Measurements from ENCODE around the gene PTPN14. TPM values are rescaled to one million over a fixed set of nuclear protein-coding genes. Genes with fewer than 3 reads are reported as not detected.

PTPN14 gene
- total RNA-seq, 1 experiment from 2014 or later = 37.5 TPM

DNA sequence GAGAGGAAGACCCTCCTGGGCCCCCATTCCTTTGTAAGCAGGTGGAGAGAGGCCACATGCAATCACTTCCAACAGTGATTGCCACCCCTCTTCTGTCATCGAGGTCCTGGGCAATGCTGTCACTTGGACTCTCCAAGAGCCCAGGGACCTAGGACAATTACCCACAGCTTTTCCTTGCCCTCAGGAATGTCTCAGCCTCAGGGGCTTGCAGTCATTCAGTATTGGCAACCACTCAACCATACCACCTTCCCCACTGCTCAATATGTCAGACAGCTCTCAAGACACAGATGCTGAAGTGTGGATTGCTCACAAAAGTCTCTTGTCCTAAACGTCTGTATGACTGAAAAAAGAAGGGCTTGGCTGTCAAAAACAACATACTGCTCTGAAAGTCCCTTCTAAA lies 87.8 kb downstream of the PTPN14 start:
- BruUV-seq (replicated peaks) = no TSS peak
- Histone ChIP-seq H3K4me2 (ENCODE audit: low read length) (no peak overlapping the region), H2AFZ (ENCODE audit: low read depth, low read length, poor library complexity, severe bottlenecking) (no peak overlapping the region), H3K79me2 (ENCODE audit: insufficient read depth, low read length) (peaks cover 23% of the 10 kb centered on the region), H3K36me3 (ENCODE audit: control insufficient read depth in 1 of 2, insufficient read depth in 2 of 2, low read length in 2 of 2) (no peaks in the 10 kb centered on the region), H3K4me3 (replicated peaks in 1 of 2; ENCODE audit: low read depth in 1 of 2, low read length in 2 of 2) (no peak overlapping the region), H3K9me2 (ENCODE audit: insufficient read depth) (no peaks in the 10 kb centered on the region), H3K27ac (ENCODE audit: low read depth, low read length) (no peak overlapping the region), H3K4me1 (ENCODE audit: control insufficient read depth in 1 of 2, insufficient read depth in 2 of 2, low read length in 2 of 2) (peaks cover 26 to 31% of the 10 kb centered on the region in 2 experiments), H3K9me3 (ENCODE audit: control insufficient read depth in 1 of 2, insufficient read depth in 1 of 2, low read depth in 1 of 2, low read length in 2 of 2) (no peaks in the 10 kb centered on the region), H3K27me3 (ENCODE audit: insufficient read depth, low read length) (no peaks in the 10 kb centered on the region), H3K9ac (ENCODE audit: low read length) (no peak overlapping the region), H4K20me1 (ENCODE audit: insufficient read depth) (no peaks in the 10 kb centered on the region)
- intact Hi-C loops (cut with micrococcal nuclease) = no loop called here
- no peak for DNase-seq (ENCODE audit: low read depth, low spot score)
- ChIA-PET RAD21 (ENCODE audit: low non-redundant PET in 1 of 2, low total read pairs in 2 of 2, uncharacterized antibody in 2 of 2, unreplicated experiment in 2 of 2) (no interaction called here), CTCF (no interaction called here), POLR2A (no interaction called here)
- no peak for ATAC-seq
- no peak for TF ChIP-seq JUND (IDR thresholded peaks at IDR 0.05)
- TF ChIP-seq YY1 (IDR thresholded peaks at IDR 0.05; ENCODE audit: extremely low read depth, insufficient replicate concordance, low read depth, low read length) = no peak
- TF ChIP-seq RAD21 (IDR thresholded peaks at IDR 0.05; ENCODE audit: low read depth) = no peak
- TF ChIP-seq, protein P1, sequence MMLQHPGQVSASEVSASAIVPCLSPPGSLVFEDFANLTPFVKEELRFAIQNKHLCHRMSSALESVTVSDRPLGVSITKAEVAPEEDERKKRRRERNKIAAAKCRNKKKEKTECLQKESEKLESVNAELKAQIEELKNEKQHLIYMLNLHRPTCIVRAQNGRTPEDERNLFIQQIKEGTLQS (IDR thresholded peaks at IDR 0.05) = no peak
- TF ChIP-seq TCF7L2 (IDR thresholded peaks at IDR 0.05; ENCODE audit: borderline replicate concordance, extremely low read depth, insufficient read depth, insufficient read length) = no peak
- no peak for TF ChIP-seq SP1 (IDR thresholded peaks at IDR 0.05; ENCODE audit: low read depth)
- TF ChIP-seq POLR2A (IDR thresholded peaks at IDR 0.05; ENCODE audit: borderline replicate concordance, extremely low read depth, insufficient read depth, insufficient read length) = no peak
- no peak for TF ChIP-seq EZH2phosphoT487 (IDR thresholded peaks at IDR 0.05; ENCODE audit: borderline replicate concordance)
- TF ChIP-seq ELF1 (IDR thresholded peaks at IDR 0.05; ENCODE audit: borderline replicate concordance, low read depth) = no peak
- no peak for TF ChIP-seq EGR1 (IDR thresholded peaks at IDR 0.05; ENCODE audit: low read depth)
- TF ChIP-seq SRF (IDR thresholded peaks at IDR 0.05; ENCODE audit: low read depth) = no peak
- TF ChIP-seq, protein P2, sequence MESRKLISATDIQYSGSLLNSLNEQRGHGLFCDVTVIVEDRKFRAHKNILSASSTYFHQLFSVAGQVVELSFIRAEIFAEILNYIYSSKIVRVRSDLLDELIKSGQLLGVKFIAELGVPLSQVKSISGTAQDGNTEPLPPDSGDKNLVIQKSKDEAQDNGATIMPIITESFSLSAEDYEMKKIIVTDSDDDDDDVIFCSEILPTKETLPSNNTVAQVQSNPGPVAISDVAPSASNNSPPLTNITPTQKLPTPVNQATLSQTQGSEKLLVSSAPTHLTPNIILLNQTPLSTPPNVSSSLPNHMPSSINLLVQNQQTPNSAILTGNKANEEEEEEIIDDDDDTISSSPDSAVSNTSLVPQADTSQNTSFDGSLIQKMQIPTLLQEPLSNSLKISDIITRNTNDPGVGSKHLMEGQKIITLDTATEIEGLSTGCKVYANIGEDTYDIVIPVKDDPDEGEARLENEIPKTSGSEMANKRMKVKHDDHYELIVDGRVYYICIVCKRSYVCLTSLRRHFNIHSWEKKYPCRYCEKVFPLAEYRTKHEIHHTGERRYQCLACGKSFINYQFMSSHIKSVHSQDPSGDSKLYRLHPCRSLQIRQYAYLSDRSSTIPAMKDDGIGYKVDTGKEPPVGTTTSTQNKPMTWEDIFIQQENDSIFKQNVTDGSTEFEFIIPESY (IDR thresholded peaks at IDR 0.05; ENCODE audit: extremely low read depth, insufficient replicate concordance, low read length) = no peak
- TF ChIP-seq, protein P3, sequence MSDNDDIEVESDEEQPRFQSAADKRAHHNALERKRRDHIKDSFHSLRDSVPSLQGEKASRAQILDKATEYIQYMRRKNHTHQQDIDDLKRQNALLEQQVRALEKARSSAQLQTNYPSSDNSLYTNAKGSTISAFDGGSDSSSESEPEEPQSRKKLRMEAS (IDR thresholded peaks at IDR 0.05) = no peak
- no peak for TF ChIP-seq ZFX (IDR thresholded peaks at IDR 0.05)
- TF ChIP-seq, protein P4, sequence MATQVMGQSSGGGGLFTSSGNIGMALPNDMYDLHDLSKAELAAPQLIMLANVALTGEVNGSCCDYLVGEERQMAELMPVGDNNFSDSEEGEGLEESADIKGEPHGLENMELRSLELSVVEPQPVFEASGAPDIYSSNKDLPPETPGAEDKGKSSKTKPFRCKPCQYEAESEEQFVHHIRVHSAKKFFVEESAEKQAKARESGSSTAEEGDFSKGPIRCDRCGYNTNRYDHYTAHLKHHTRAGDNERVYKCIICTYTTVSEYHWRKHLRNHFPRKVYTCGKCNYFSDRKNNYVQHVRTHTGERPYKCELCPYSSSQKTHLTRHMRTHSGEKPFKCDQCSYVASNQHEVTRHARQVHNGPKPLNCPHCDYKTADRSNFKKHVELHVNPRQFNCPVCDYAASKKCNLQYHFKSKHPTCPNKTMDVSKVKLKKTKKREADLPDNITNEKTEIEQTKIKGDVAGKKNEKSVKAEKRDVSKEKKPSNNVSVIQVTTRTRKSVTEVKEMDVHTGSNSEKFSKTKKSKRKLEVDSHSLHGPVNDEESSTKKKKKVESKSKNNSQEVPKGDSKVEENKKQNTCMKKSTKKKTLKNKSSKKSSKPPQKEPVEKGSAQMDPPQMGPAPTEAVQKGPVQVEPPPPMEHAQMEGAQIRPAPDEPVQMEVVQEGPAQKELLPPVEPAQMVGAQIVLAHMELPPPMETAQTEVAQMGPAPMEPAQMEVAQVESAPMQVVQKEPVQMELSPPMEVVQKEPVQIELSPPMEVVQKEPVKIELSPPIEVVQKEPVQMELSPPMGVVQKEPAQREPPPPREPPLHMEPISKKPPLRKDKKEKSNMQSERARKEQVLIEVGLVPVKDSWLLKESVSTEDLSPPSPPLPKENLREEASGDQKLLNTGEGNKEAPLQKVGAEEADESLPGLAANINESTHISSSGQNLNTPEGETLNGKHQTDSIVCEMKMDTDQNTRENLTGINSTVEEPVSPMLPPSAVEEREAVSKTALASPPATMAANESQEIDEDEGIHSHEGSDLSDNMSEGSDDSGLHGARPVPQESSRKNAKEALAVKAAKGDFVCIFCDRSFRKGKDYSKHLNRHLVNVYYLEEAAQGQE (IDR thresholded peaks at IDR 0.05; ENCODE audit: low read depth) = no peak
- TF ChIP-seq CEBPB (IDR thresholded peaks at IDR 0.05; ENCODE audit: low read depth) = no peak
